PFSK-1 (cell line): ENCODE data around the gene INPP4A.

Source experiments
- FOXP2 ChIP-seq: optimal IDR thresholded peaks from 2 replicates; pipeline ENCODE3; 2011; ENCODE audit warnings: borderline replicate concordance, control low read depth, inconsistent platforms; ENCODE audit not compliant: insufficient read depth; ENCODE audit errors: extremely low read length, extremely low read depth
- POLR2AphosphoS5 ChIP-seq: IDR thresholded peaks from 2 replicates; pipeline ENCODE4 v1.6.1; 2012; ENCODE audit warnings: low read depth, mild to moderate bottlenecking, control low read depth, low read length, moderate library complexity
- REST ChIP-seq, 2 experiments: IDR thresholded peaks; 2 replicates each; pipeline versions ENCODE4 v1.6.1 to v1.8.0; 2011 to 2012; ENCODE audit warnings: low read depth in 2 of 2, low read length in 2 of 2, control low read depth in 1 of 2, inconsistent platforms in 1 of 2, mild to moderate bottlenecking in 1 of 2, moderate library complexity in 1 of 2; ENCODE audit not compliant: insufficient read depth in 1 of 2
- SIN3A ChIP-seq: IDR thresholded peaks from 2 replicates; pipeline ENCODE4 v1.6.1; 2012; ENCODE audit warnings: mild to moderate bottlenecking, low read length, moderate library complexity, borderline replicate concordance; ENCODE audit not compliant: insufficient read depth
- TAF1 ChIP-seq: IDR thresholded peaks from 2 replicates; pipeline ENCODE4 v1.6.1; 2012; ENCODE audit warnings: low read length, control low read depth, borderline replicate concordance; ENCODE audit not compliant: insufficient read depth

GRCh38 chr2:98448441-98449145, 3.9 kb downstream of the INPP4A start:
- no peak for TF ChIP-seq REST (IDR thresholded peaks at IDR 0.05; ENCODE audit: insufficient read depth in 1 of 2, low read depth in 2 of 2, low read length in 2 of 2)
- no peak for TF ChIP-seq SIN3A
- no peak for TF ChIP-seq POLR2AphosphoS5
- no peak for TF ChIP-seq TAF1
- no peak for TF ChIP-seq FOXP2
